Measurements from ENCODE around the gene SYNDIG1.

The SYNDIG1 gene

DNA sequence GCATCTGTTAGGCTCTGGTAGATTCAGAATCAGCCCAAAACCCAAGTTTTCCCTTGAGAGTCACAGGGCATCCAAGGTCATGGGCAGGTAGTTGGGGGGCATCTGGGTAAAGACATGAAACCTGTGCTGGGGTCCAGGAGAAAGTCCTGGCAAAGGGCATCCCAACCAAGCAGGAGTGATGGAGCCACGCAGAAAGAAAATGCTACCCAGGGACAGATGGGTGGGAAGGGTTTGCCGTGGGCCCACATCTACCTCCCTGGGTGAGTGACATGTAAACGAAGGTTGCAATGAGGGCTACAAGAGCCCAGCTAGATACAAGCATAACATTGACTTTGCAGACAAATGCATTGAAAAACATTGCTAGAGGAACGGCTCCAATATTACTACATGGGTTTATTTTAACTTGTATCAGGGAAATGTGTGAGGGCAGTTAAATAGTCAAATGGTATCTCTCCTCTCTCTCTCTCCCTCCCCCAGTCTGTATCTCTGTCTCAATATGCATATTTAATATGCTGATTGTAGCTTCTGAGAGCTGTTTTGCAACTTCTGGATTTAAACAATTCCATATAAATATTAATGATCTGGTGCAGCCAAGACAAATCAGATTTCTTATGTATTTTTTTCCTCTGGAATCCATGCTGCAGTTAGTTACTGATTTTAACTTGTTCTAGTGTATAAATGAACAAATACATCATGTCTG, 135.7 kb downstream of the SYNDIG1 start:
- no peak overlapping the region for H3K4me3 ChIP-seq (ENCODE audit: low read depth, low read length)
- TF ChIP-seq, protein P1, sequence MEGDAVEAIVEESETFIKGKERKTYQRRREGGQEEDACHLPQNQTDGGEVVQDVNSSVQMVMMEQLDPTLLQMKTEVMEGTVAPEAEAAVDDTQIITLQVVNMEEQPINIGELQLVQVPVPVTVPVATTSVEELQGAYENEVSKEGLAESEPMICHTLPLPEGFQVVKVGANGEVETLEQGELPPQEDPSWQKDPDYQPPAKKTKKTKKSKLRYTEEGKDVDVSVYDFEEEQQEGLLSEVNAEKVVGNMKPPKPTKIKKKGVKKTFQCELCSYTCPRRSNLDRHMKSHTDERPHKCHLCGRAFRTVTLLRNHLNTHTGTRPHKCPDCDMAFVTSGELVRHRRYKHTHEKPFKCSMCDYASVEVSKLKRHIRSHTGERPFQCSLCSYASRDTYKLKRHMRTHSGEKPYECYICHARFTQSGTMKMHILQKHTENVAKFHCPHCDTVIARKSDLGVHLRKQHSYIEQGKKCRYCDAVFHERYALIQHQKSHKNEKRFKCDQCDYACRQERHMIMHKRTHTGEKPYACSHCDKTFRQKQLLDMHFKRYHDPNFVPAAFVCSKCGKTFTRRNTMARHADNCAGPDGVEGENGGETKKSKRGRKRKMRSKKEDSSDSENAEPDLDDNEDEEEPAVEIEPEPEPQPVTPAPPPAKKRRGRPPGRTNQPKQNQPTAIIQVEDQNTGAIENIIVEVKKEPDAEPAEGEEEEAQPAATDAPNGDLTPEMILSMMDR (IDR thresholded peaks at IDR 0.05; ENCODE audit: control insufficient read depth, extremely low read depth, insufficient read depth): no peak
- DNase-seq (ENCODE audit: low read depth): no peak

DNA sequence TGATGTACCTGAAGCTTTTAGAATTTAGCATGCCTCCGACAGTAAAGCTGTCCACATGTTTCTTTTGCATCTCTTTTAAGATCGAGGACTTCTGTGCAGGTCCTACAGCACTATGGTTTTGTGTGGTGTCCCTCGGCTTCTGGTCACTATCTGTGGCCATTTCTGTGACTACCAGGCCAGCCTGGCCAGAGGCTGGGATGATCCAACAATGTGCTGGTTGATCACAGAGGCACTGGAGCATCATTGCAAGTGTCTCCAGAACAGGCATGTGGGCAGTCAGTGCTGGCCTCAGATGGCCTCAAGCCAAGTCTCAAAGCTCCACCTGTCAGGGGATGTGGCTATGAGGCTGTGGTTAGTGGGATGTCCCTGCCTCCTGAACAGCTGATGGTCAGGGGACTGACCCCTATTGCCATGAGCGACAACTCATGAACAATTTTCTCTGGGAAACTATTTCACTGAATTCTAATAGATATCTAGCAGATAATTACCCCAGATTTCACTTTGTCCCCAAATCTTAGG, 136.6 kb downstream of the SYNDIG1 start:
- TF ChIP-seq, protein P1 (IDR thresholded peaks at IDR 0.05; ENCODE audit: control insufficient read depth, extremely low read depth, insufficient read depth): no peak
- DNase-seq (ENCODE audit: low read depth): no peak

DNA sequence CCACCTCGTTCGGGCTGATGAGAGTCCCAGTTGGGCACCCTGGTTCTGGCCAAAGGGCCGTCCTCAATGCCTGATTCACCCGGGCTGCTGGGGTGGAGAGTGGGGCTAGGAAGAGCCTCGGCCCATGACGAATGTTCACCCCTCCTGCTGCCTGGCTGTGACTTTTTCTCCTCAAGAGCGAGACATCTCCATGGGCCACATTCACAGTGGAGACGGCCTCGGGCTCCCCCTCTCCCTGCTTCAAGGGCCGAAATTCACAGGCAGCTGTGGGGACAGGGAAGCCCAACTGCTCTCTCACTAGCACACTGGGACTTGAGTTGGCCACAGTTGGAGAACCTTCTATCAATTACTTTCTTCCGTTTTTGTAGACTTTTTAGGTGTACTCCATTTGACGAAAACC, 138.0 kb downstream of the SYNDIG1 start:
- TF ChIP-seq, protein P1 (IDR thresholded peaks at IDR 0.05; ENCODE audit: control insufficient read depth, extremely low read depth, insufficient read depth): no peak
- DNase-seq (ENCODE audit: low read depth): no peak
- H3K4me3 ChIP-seq (ENCODE audit: low read depth, low read length): no peak overlapping the region

More for the DNA sequence above, 136.6 kb downstream of the SYNDIG1 start:
- H3K4me3 ChIP-seq (ENCODE audit: low read depth, low read length): no peak overlapping the region

DNA sequence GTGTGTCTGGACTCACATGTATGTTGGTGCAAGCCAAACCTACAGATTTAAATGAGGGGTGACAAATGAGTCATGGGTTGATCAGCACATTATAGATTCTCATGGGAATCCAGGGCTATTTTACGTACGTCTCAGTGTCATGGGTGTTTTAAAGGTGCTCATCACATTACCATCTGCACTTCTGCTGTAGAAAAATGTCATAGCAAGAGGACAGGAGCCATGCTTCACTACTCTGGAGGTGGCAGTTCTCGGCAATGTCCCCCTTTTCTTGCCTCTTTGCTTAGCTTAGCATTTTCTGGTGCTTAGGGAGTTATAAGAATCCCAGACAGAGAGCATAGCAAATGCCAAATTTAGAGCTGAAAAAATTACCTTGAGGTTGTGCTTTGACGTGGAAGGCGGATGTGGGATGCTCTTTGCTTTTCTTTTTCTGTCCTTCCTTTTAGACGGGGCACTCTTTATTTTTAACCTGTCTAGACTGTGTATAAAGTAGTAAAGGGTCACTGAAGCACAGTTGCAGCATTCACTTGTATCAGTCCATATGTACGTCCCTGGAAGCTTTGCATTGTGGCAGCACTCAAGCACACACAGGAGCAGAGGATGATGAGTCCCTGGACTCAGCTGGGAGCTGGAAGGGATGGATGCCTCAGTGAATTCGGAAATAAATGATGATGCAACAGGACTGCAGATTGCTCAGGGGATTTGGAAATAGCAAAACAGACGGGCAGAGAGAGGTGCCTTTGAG, 139.7 kb downstream of the SYNDIG1 start:
- TF ChIP-seq, protein P1 (IDR thresholded peaks at IDR 0.05; ENCODE audit: control insufficient read depth, extremely low read depth, insufficient read depth): no peak
- no peak for DNase-seq (ENCODE audit: low read depth)
- H3K4me3 ChIP-seq (ENCODE audit: low read depth, low read length): no peak overlapping the region

DNA sequence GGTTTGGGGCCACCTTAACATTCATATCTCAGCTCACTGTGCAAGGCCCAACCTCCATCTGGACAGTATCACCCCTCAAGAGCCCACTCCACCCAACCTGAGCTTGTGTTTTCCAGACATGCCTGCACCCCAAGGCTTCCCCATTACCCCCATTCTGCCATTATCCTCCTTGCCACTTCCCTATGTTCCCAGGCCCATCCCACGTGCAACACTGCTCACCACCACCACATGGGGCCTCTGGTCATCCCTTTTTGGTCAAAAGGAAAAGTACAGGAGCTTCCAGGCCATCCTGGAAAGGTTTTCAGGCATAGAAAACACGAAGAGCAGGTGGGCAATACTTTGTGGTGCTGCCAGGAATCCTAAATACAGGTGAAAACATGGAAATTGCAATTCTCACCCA, 140.3 kb downstream of the SYNDIG1 start:
- TF ChIP-seq, protein P1 (IDR thresholded peaks at IDR 0.05; ENCODE audit: control insufficient read depth, extremely low read depth, insufficient read depth): no peak
- no peak for DNase-seq (ENCODE audit: low read depth)
- H3K4me3 ChIP-seq (ENCODE audit: low read depth, low read length): no peak overlapping the region

DNA sequence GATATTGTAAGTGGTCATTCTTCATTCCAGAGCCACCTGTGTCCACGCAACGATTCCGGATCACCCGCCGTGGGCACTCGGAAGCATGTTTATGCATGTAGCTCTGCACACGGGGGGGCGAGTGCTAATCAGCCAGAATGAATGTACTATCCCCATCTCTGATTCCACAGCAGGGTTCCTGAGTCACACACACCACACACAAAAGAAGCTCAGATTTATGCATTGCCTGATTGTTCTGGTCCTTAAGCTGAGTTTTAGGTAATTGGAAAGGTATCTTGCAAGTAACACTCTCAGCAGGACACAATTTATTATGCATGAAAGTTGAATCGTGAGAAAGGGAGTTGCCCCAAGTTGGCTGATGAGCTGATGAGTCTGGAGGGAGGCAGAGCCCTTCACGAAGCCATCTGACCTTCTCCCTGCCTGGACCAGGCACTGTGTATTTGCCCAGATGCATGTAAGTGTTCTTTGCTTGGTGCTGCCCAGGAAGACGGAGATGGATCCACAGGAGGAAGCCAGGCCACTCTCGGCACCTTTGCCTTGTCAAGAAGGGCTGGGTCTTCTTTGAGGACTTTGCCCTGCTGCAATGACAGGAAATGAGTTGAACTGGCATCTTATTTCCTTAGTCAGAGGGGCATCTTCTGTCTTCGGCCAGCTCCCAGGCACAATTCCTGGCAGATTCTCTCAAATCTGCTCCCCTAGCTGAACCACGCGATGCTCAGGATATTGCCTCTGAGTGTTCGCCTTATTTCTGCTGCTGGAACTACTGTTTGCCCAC, 141.1 kb downstream of the SYNDIG1 start:
- H3K4me3 ChIP-seq (ENCODE audit: low read depth, low read length): no peak overlapping the region
- no peak for DNase-seq (ENCODE audit: low read depth)
- TF ChIP-seq, protein P1 (IDR thresholded peaks at IDR 0.05; ENCODE audit: control insufficient read depth, extremely low read depth, insufficient read depth): no peak
